ENCODE data around the gene ZNF335.
"Not testable (repeated sequence)": the region's sequence is repeated elsewhere in the genome, so short reads cannot be mapped to it uniquely, and the experiment has no call there.

Gene ZNF335

GRCh38 chr20:46000262-46000996 is 28.4 kb upstream of the ZNF335 start:
- DNase-seq: no peak

GRCh38 chr20:45999557-46000261 is 27.7 kb upstream of the ZNF335 start:
- DNase-seq: no peak

- DNase-seq: no peak
Measured at GRCh38 chr20:45998761-45999160, 26.8 kb upstream of the ZNF335 start.

GRCh38 chr20:45998337-45998736 is 26.3 kb upstream of the ZNF335 start:
- DNase-seq: no peak

- no peak for DNase-seq
Measured at GRCh38 chr20:45997187-45997586, 25.2 kb upstream of the ZNF335 start.

GRCh38 chr20:45995495-45996097 is 23.6 kb upstream of the ZNF335 start:
- DNase-seq: peak; percentile 18

- DNase-seq: no peak
Measured at GRCh38 chr20:45994761-45995493, 22.9 kb upstream of the ZNF335 start.

GRCh38 chr20:45993197-45993951 is 21.4 kb upstream of the ZNF335 start:
- DNase-seq: no peak

- no peak for DNase-seq
Measured at GRCh38 chr20:45991616-45992015, 19.6 kb upstream of the ZNF335 start.

GRCh38 chr20:45988830-45989229 is 16.8 kb upstream of the ZNF335 start:
- DNase-seq: not testable (repeated sequence)

GRCh38 chr20:45987108-45987780 is 15.2 kb upstream of the ZNF335 start:
- DNase-seq: peak; percentile 59

GRCh38 chr20:45985573-45985972 is 13.6 kb upstream of the ZNF335 start:
- DNase-seq: no peak

- no peak for DNase-seq
Measured at GRCh38 chr20:45983279-45983743, 11.3 kb upstream of the ZNF335 start.

GRCh38 chr20:45981261-45981660 is 9.3 kb upstream of the ZNF335 start:
- DNase-seq: no peak

GRCh38 chr20:45976086-45976485 is 4.1 kb upstream of the ZNF335 start:
- DNase-seq: no peak

- DNase-seq: no peak
Measured at GRCh38 chr20:45975686-45976085, 3.7 kb upstream of the ZNF335 start.

- DNase-seq: no peak
Measured at GRCh38 chr20:45974896-45975565, 3.0 kb upstream of the ZNF335 start.

GRCh38 chr20:45972500-45973183 is 639 bp upstream of the ZNF335 start:
- no peak for DNase-seq

GRCh38 chr20:45971425-45971674 is 653 bp downstream of the ZNF335 start:
- no peak for DNase-seq

GRCh38 chr20:45970646-45971424 is 1.2 kb downstream of the ZNF335 start:
- no peak for DNase-seq

Data from COR-L47 (cell line).